GM19324 (cell line): ENCODE results near the gene AGTRAP.

Source experiments
- ATAC-seq: cut with Tn5 transposase; IDR thresholded peaks from one replicate; pipeline ENCODE4 v1.9.1; 2021; ENCODE audit warnings: mild to moderate bottlenecking, moderate library complexity; ENCODE audit not compliant: unreplicated experiment, low FRiP score

AGTRAP gene

GRCh38 chr1:11780380-11781147 is 44.6 kb downstream of the AGTRAP start:
- no peak for ATAC-seq

- ATAC-seq: no peak
Measured at GRCh38 chr1:11781297-11781696, 45.4 kb downstream of the AGTRAP start.

- ATAC-seq: no peak
Measured at GRCh38 chr1:11782127-11782708, 46.3 kb downstream of the AGTRAP start.

GRCh38 chr1:11783556-11783955 is 47.6 kb downstream of the AGTRAP start:
- ATAC-seq: no peak

GRCh38 chr1:11784256-11784992 is 48.5 kb downstream of the AGTRAP start:
- no peak for ATAC-seq

GRCh38 chr1:11784993-11785769 is 49.2 kb downstream of the AGTRAP start:
- no peak for ATAC-seq

GRCh38 chr1:11786168-11786567 is 50.2 kb downstream of the AGTRAP start:
- no peak for ATAC-seq

- no peak for ATAC-seq
Measured at GRCh38 chr1:11787251-11787803, 51.4 kb downstream of the AGTRAP start.

- no peak for ATAC-seq
Measured at GRCh38 chr1:11787804-11788436, 52.0 kb downstream of the AGTRAP start.

- no peak for ATAC-seq
Measured at GRCh38 chr1:11788549-11789053, 52.7 kb downstream of the AGTRAP start.

- no peak for ATAC-seq
Measured at GRCh38 chr1:11789126-11790067, 53.5 kb downstream of the AGTRAP start.

- ATAC-seq: no peak
Measured at GRCh38 chr1:11790101-11790879, 54.4 kb downstream of the AGTRAP start.

- no peak for ATAC-seq
Measured at GRCh38 chr1:11790880-11791715, 55.2 kb downstream of the AGTRAP start.

GRCh38 chr1:11792106-11792505 is 56.2 kb downstream of the AGTRAP start:
- ATAC-seq: no peak

- ATAC-seq: no peak
Measured at GRCh38 chr1:11793819-11794218, 57.9 kb downstream of the AGTRAP start.

GRCh38 chr1:11794446-11795237 is 58.7 kb downstream of the AGTRAP start:
- ATAC-seq: no peak
